ENCODE data around the gene MYOM1.

GRCh38 chr18:3269241-3269913, 49.6 kb upstream of the MYOM1 start:
- TF ChIP-seq CTCF (conservative IDR thresholded peaks at IDR 0.05) (no peak), ZFX (IDR thresholded peaks at IDR 0.05) (no peak)
